Ectodermal cell (in vitro differentiated cells): ENCODE results near the gene SREBF1.

ENCODE experiments used
- H3K27ac ChIP-seq: 2 replicates; pipeline ENCODE4 v1.7.0; 2013; ENCODE audit warnings: mild to moderate bottlenecking, low read depth, low read length; ENCODE audit not compliant: insufficient read depth, poor library complexity, severe bottlenecking
- H3K27me3 ChIP-seq: 2 replicates; pipeline ENCODE4 v1.7.0; 2013; ENCODE audit warnings: mild to moderate bottlenecking, low read length; ENCODE audit not compliant: insufficient read depth, control insufficient read depth, poor library complexity, severe bottlenecking
- H3K36me3 ChIP-seq: one replicate; pipeline ENCODE4 v1.7.0; 2013; ENCODE audit warnings: low read length; ENCODE audit not compliant: control insufficient read depth, insufficient read depth
- H3K4me1 ChIP-seq: one replicate; pipeline ENCODE4 v1.7.0; 2013; ENCODE audit warnings: low read length; ENCODE audit not compliant: control insufficient read depth, insufficient read depth
- H3K4me3 ChIP-seq: 2 replicates; pipeline ENCODE4 v1.7.0; 2013; ENCODE audit warnings: low read depth, low read length, control low read depth; ENCODE audit not compliant: insufficient read depth
- H3K9me3 ChIP-seq: 2 replicates; pipeline ENCODE4 v1.7.0; 2013; ENCODE audit warnings: mild to moderate bottlenecking, low read length, moderate library complexity; ENCODE audit not compliant: control insufficient read depth
- WGBS, 2 experiments: methylation state at CpG; one replicate each; pipeline ENCODE4 v1.1.7; 2013; ENCODE audit warnings: missing lambda C conversion rate in 2 of 2; 5-methylcytosine and 5-hydroxymethylcytosine counted together

Gene SREBF1

GRCh38 chr17:17816831-17817551 lies 19.8 kb downstream of the SREBF1 start:
- Histone ChIP-seq H3K27me3 (no peaks in the 10 kb centered on the region), H3K9me3 (no peaks in the 10 kb centered on the region), H3K4me3 (no peak overlapping the region), H3K4me1 (peaks cover 6% of the 10 kb centered on the region), H3K27ac (no peak overlapping the region), H3K36me3 (peaks cover 7% of the 10 kb centered on the region)
- WGBS, 2 experiments = 92 to 94% methylated on average over 24 of the region's 24 CpGs

- Histone ChIP-seq H3K27me3 (no peaks in the 10 kb centered on the region), H3K9me3 (no peaks in the 10 kb centered on the region), H3K4me3 (no peak overlapping the region), H3K36me3 (peaks cover 7% of the 10 kb centered on the region), H3K27ac (no peak overlapping the region), H3K4me1 (peaks cover 10% of the 10 kb centered on the region)
- 97% methylated on average over 22 of the region's 22 CpGs for WGBS, 2 experiments
Observed at GRCh38 chr17:17816240-17816814, 20.5 kb downstream of the SREBF1 start.

- no peaks in the 10 kb centered on the region for H3K9me3 ChIP-seq
- H3K4me3 ChIP-seq = no peak overlapping the region
- H3K4me1 ChIP-seq = peaks cover 11% of the 10 kb centered on the region
- H3K36me3 ChIP-seq = peaks cover 7% of the 10 kb centered on the region
- WGBS, 2 experiments = 95 to 96% methylated on average over 17 of the region's 17 CpGs
- no peak overlapping the region for H3K27ac ChIP-seq
- peaks cover 5% of the 10 kb centered on the region for H3K27me3 ChIP-seq
Observed at GRCh38 chr17:17815436-17816200, 21.2 kb downstream of the SREBF1 start.

GRCh38 chr17:17815062-17815406 lies 21.8 kb downstream of the SREBF1 start:
- 94 to 95% methylated on average over 8 of the region's 8 CpGs for WGBS, 2 experiments
- Histone ChIP-seq H3K36me3 (peaks cover 7% of the 10 kb centered on the region), H3K9me3 (no peaks in the 10 kb centered on the region), H3K27ac (no peak overlapping the region), H3K4me1 (peaks cover 14% of the 10 kb centered on the region), H3K27me3 (peaks cover 11% of the 10 kb centered on the region), H3K4me3 (no peak overlapping the region)

GRCh38 chr17:17814162-17815061 lies 22.4 kb downstream of the SREBF1 start:
- WGBS, 2 experiments = 95 to 96% methylated on average over 20 of the region's 20 CpGs
- H3K4me1 ChIP-seq = peaks cover 17% of the 10 kb centered on the region
- H3K27ac ChIP-seq = no peak overlapping the region
- peaks cover 7% of the 10 kb centered on the region for H3K36me3 ChIP-seq
- H3K27me3 ChIP-seq = peaks cover 17% of the 10 kb centered on the region
- no peak overlapping the region for H3K4me3 ChIP-seq
- no peaks in the 10 kb centered on the region for H3K9me3 ChIP-seq

- Histone ChIP-seq H3K27ac (no peak overlapping the region), H3K9me3 (no peaks in the 10 kb centered on the region), H3K4me3 (no peak overlapping the region), H3K36me3 (peaks cover 7% of the 10 kb centered on the region), H3K27me3 (peaks cover 24% of the 10 kb centered on the region), H3K4me1 (peaks cover 17% of the 10 kb centered on the region)
- 93 to 96% methylated on average over 16 of the region's 16 CpGs for WGBS, 2 experiments
Observed at GRCh38 chr17:17813725-17814095, 23.1 kb downstream of the SREBF1 start.

GRCh38 chr17:17813055-17813724 lies 23.6 kb downstream of the SREBF1 start:
- Histone ChIP-seq H3K27me3 (peaks cover 28% of the 10 kb centered on the region), H3K4me3 (no peak overlapping the region), H3K27ac (no peak overlapping the region), H3K4me1 (peaks cover 17% of the 10 kb centered on the region), H3K9me3 (no peaks in the 10 kb centered on the region), H3K36me3 (peaks cover 7% of the 10 kb centered on the region)
- 95 to 96% methylated on average over 25 of the region's 25 CpGs for WGBS, 2 experiments

GRCh38 chr17:17812211-17813054 lies 24.4 kb downstream of the SREBF1 start:
- Histone ChIP-seq H3K9me3 (no peaks in the 10 kb centered on the region), H3K36me3 (peaks cover 7% of the 10 kb centered on the region), H3K27me3 (peaks cover 28% of the 10 kb centered on the region), H3K4me1 (peaks cover 17% of the 10 kb centered on the region), H3K4me3 (no peak overlapping the region), H3K27ac (no peak overlapping the region)
- WGBS, 2 experiments = 66 to 67% methylated on average over 59 of the region's 59 CpGs
